Natural killer cell (primary cell): Measurements from ENCODE around the gene CXXC5. TPM values are rescaled to one million over a fixed set of nuclear protein-coding genes. Genes with fewer than 3 reads are reported as not detected.

ENCODE experiments used
- ATAC-seq, 3 donors: fragments of 150-1000 bp in 2 of 3; fragments of 200-7000 bp in 1 of 3; cut with Tn5 transposase; 1 replicate in 1 of 3; 2 replicates in 2 of 3; pipeline ENCODE4 v1.10.0; 2021; ENCODE audit warnings: mild to moderate bottlenecking in 2 of 3, moderate library complexity in 2 of 3
- DNase-seq, 2 donors: peaks; one replicate each; pipeline versions ENCODE4 v3.0.0 to v3.0.0-alpha.2; 2013 to 2021; ENCODE audit warnings: mixed read lengths in 1 of 2
- H3K27ac ChIP-seq: one replicate; pipeline ENCODE4 v1.5.1; 2013; ENCODE audit warnings: mild to moderate bottlenecking, low read length
- H3K27me3 ChIP-seq: one replicate; pipeline ENCODE4 v1.6.1; 2013; ENCODE audit warnings: low read length; ENCODE audit not compliant: control insufficient read depth, insufficient read depth
- H3K36me3 ChIP-seq: one replicate; pipeline ENCODE4 v1.6.1; 2013; ENCODE audit warnings: low read length; ENCODE audit not compliant: control insufficient read depth, insufficient read depth
- H3K4me1 ChIP-seq: one replicate; pipeline ENCODE4 v1.6.1; 2013; ENCODE audit warnings: low read length; ENCODE audit not compliant: control insufficient read depth, insufficient read depth
- H3K4me3 ChIP-seq: one replicate; pipeline ENCODE4 v1.5.1; 2013; ENCODE audit warnings: low read length
- H3K9me3 ChIP-seq: one replicate; pipeline ENCODE4 v1.6.1; 2013; ENCODE audit warnings: low read length; ENCODE audit not compliant: control insufficient read depth, insufficient read depth
- H3K27ac Mint-ChIP-seq, 2 donors: one replicate each; pipeline ENCODE4 v1.8.0; 2022; ENCODE audit warnings: mild to moderate bottlenecking in 2 of 2, mixed read lengths in 2 of 2, moderate library complexity in 1 of 2
- H3K27me3 Mint-ChIP-seq, 2 donors: one replicate each; pipeline ENCODE4 v1.8.0; 2022; ENCODE audit warnings: low read depth in 2 of 2, mixed read lengths in 2 of 2
- H3K36me3 Mint-ChIP-seq: one replicate; pipeline ENCODE4 v1.8.0; 2022; ENCODE audit warnings: mixed read lengths
- H3K4me1 Mint-ChIP-seq, 2 donors: one replicate each; pipeline ENCODE4 v1.8.0; 2022; ENCODE audit warnings: mixed read lengths in 2 of 2
- H3K4me3 Mint-ChIP-seq: one replicate; pipeline ENCODE4 v1.8.0; 2022; ENCODE audit warnings: mild to moderate bottlenecking, moderate library complexity, mixed read lengths
- H3K9me3 Mint-ChIP-seq, 2 donors: one replicate each; pipeline ENCODE4 v1.8.0; 2022; ENCODE audit warnings: mixed read lengths in 2 of 2
- CTCF ChIP-seq: fragments of 200-600 bp; IDR thresholded peaks from one replicate; pipeline ENCODE4 v1.8.0; 2022; ENCODE audit warnings: antibody characterized with exemption
- WGBS: methylation state at CpG from one replicate; pipeline ENCODE4 v1.1.7; 2013; ENCODE audit warnings: missing lambda C conversion rate; ENCODE audit not compliant: insufficient coverage; 5-methylcytosine and 5-hydroxymethylcytosine counted together
- intact Hi-C: fragments of 100-400 bp; cut with micrococcal nuclease; formaldehyde crosslinking; loops from one replicate; pipeline ENCODE4 v1.14.2; 2022
- total RNA-seq, 4 donors: library from RNA; stranded (reverse); fragments of 120-200 nt in 1 of 4; gene quantifications; one replicate each; pipeline versions ENCODE4 v1.2.3 to v1.2.4, GENCODE V29; 2013 to 2022

Gene CXXC5
- total RNA-seq, 3 donors from 2014 or later (not counting 1 experiment from before 2014, with no cell fraction given), result 75.6 to 124 (median 84.8) TPM

GRCh38 chr5:139696894-139697658 is 48.9 kb downstream of the CXXC5 start:
- WGBS, result 3% methylated on average over 53 of the region's 55 CpGs
- H3K27ac Mint-ChIP-seq, result peak overlapping the region; percentile 73 to 84
- H3K36me3 ChIP-seq, result no peaks in the 10 kb centered on the region

DNA sequence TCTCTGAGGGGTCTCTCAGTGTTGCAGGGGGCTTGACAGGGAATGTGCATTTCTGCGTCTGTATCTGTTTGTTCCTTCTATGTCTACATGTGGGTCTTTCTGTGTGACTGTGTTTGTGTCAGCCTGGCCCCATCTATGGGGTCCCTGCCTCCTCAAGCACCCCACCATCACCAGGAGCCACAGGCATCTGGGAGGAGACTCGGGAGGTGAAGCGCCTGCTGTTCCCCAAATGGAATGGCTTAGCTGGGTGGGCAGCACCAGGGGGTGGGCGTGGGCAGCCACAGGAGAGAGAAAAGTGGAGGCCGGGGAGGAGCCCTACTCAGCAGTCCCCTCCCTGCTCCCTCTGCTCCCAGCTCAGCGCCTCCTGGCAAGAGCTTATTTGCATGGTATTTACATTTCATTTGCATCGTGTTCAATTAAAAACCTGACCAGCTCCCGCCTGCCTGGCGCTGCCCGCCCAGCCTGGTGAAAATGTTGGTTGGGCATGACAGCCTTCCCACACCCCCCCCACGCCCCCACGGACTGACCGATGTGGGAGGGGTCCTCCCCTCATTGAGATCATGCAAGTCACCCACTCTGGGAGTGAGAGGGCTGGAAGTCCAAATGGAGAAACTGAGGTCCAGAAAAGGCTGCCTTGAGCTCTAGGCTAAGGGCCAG is 50.5 kb downstream of the CXXC5 start:
- ATAC-seq (peak in 1 of 3 donors; percentile 16), DNase-seq (peak in 1 of 2 donors; percentile 33)
- H3K36me3 Mint-ChIP-seq, result no peaks in the 10 kb centered on the region
- no peak overlapping the region for H3K4me3 ChIP-seq
- peaks cover 67% of the 10 kb centered on the region for H3K4me1 ChIP-seq
- 54% methylated on average over 10 of the region's 13 CpGs for WGBS
- H3K27me3 ChIP-seq, result no peaks in the 10 kb centered on the region
- H3K27ac Mint-ChIP-seq, result peak overlapping the region in 1 of 2 donors; percentile 84
- intact Hi-C loops, result loop anchor here (10.0 kb wide), 2 partner anchors 46 to 134 kb away; partner anchors contain the start of gene UBE2D2
- no peaks in the 10 kb centered on the region for H3K9me3 Mint-ChIP-seq
- H3K4me1 Mint-ChIP-seq, result peaks cover 58 to 64% of the 10 kb centered on the region in 2 donors
- peak overlapping the region; percentile 50 for H3K4me3 Mint-ChIP-seq
- H3K27me3 Mint-ChIP-seq, result no peaks in the 10 kb centered on the region
- no peaks in the 10 kb centered on the region for H3K9me3 ChIP-seq
- no peak overlapping the region for H3K27ac ChIP-seq
- no peak for TF ChIP-seq CTCF
- H3K36me3 ChIP-seq, result no peaks in the 10 kb centered on the region

More at GRCh38 chr5:139696894-139697658, 48.9 kb downstream of the CXXC5 start:
- no peak for TF ChIP-seq CTCF
- peak; percentile 24 to 75 (median 52) for ATAC-seq
- Mint-ChIP-seq H3K9me3 (no peaks in the 10 kb centered on the region), H3K27me3 (no peaks in the 10 kb centered on the region), H3K4me1 (peaks cover 49 to 57% of the 10 kb centered on the region in 2 donors), H3K36me3 (no peaks in the 10 kb centered on the region), H3K4me3 (peak overlapping the region; percentile 91)
- intact Hi-C loops, result loop anchor here (2.0 to 10.0 kb wide), 3 partner anchors 26 to 132 kb away; partner anchors contain the start of gene UBE2D2
- DNase-seq, result peak; percentile 37 to 49
- Histone ChIP-seq H3K27ac (no peak overlapping the region), H3K4me3 (peak overlapping the region; percentile 30), H3K4me1 (peaks cover 66% of the 10 kb centered on the region), H3K27me3 (no peaks in the 10 kb centered on the region), H3K9me3 (no peaks in the 10 kb centered on the region)

- H3K27me3 ChIP-seq, result no peaks in the 10 kb centered on the region
- ATAC-seq (no peak), DNase-seq (no peak)
- 86% methylated on average over 2 of the region's 2 CpGs for WGBS
- H3K4me3 Mint-ChIP-seq, result peak overlapping the region; percentile 50
- no peak overlapping the region for H3K27ac ChIP-seq
- no peaks in the 10 kb centered on the region for H3K27me3 Mint-ChIP-seq
- peaks cover 58 to 71% of the 10 kb centered on the region in 2 donors for H3K4me1 Mint-ChIP-seq
- no peak overlapping the region for H3K4me3 ChIP-seq
- H3K4me1 ChIP-seq, result peaks cover 67% of the 10 kb centered on the region
- H3K36me3 ChIP-seq, result no peaks in the 10 kb centered on the region
- H3K27ac Mint-ChIP-seq, result peak overlapping the region in 1 of 2 donors; percentile 29
- no peak for TF ChIP-seq CTCF
- intact Hi-C loops, result loop anchor here (10.0 kb wide), 2 partner anchors 45 to 135 kb away; partner anchors contain the start of gene UBE2D2
- no peaks in the 10 kb centered on the region for H3K9me3 ChIP-seq
- no peaks in the 10 kb centered on the region for H3K36me3 Mint-ChIP-seq
- no peaks in the 10 kb centered on the region for H3K9me3 Mint-ChIP-seq
These were observed 51.2 kb downstream of the CXXC5 start for GRCh38 chr5:139699351-139699750.
